GM12878 (cell line): Measurements from ENCODE around the gene SLC25A26. TPM values are rescaled to one million over a fixed set of nuclear protein-coding genes. Genes with fewer than 3 reads are reported as not detected.

Experiments
- ATF7 ChIP-seq: fragments of 450-650 bp; IDR thresholded peaks from 2 replicates; pipeline ENCODE4 v1.6.1; 2016; ENCODE audit warnings: low read depth, mild to moderate bottlenecking
- BHLHE40 ChIP-seq, 2 experiments: fragments of 450-650 bp in 1 of 2; IDR thresholded peaks; 2 replicates each; pipeline ENCODE4 v1.6.1; 2011 to 2017; ENCODE audit warnings: low read depth in 2 of 2, borderline replicate concordance in 1 of 2, improper control_type of control experiment in 1 of 2, low read length in 1 of 2, mild to moderate bottlenecking in 1 of 2
- BRCA1 ChIP-seq: IDR thresholded peaks from 2 replicates; pipeline ENCODE4 v1.6.1; 2011; ENCODE audit warnings: low read depth, low read length, improper control_type of control experiment
- FOXM1 ChIP-seq: IDR thresholded peaks from 2 replicates; pipeline ENCODE4 v1.6.1; 2012; ENCODE audit warnings: low read depth, mild to moderate bottlenecking, inconsistent platforms, low read length, moderate library complexity
- HDAC6 ChIP-seq: fragments of 200-600 bp; sonication (generic); IDR thresholded peaks from one replicate; pipeline ENCODE4 v1.8.0; 2017; ENCODE audit warnings: antibody characterized with exemption; ENCODE audit not compliant: unreplicated experiment
- IKZF2 ChIP-seq, 2 experiments: fragments of 450-650 bp; IDR thresholded peaks; 2 replicates each; pipeline ENCODE4 v1.6.1; 2017; ENCODE audit warnings: mild to moderate bottlenecking in 2 of 2, moderate library complexity in 2 of 2
- KAT2A ChIP-seq: conservative IDR thresholded peaks from 2 replicates; pipeline ENCODE4 v1.6.1; 2011; ENCODE audit warnings: low read depth, low read length; ENCODE audit not compliant: control insufficient read depth
- LARP7 ChIP-seq: fragments of 450-650 bp; IDR thresholded peaks from 2 replicates; pipeline ENCODE4 v1.6.1; 2017; ENCODE audit warnings: mild to moderate bottlenecking
- MEF2B ChIP-seq: fragments of 450-650 bp; IDR thresholded peaks from 2 replicates; pipeline ENCODE4 v1.6.1; 2018; ENCODE audit warnings: mild to moderate bottlenecking, moderate library complexity; ENCODE audit not compliant: partially characterized antibody, poor library complexity, severe bottlenecking
- NFXL1 ChIP-seq: fragments of 450-650 bp; IDR thresholded peaks from 2 replicates; pipeline ENCODE4 v1.6.1; 2017; ENCODE audit warnings: antibody characterized with exemption, mild to moderate bottlenecking, borderline replicate concordance
- SRF ChIP-seq, 2 experiments: IDR thresholded peaks; 2 replicates each; pipeline ENCODE4 v1.6.1; 2011; ENCODE audit warnings: low read depth in 2 of 2, low read length in 2 of 2, mild to moderate bottlenecking in 1 of 2, moderate library complexity in 1 of 2
- TCF7 ChIP-seq: IDR thresholded peaks from 2 replicates; pipeline ENCODE4 v1.6.1; 2014; ENCODE audit warnings: antibody characterized with exemption, borderline replicate concordance
- polyA plus RNA-seq, 11 experiments: library from polyadenylated mRNA; depleted of rRNA in 4 of 11; unstranded in 6 of 11; stranded (reverse) in 5 of 11; fragments of >200 nt; fragmentation: Nextera tagmentation in 4 of 11; fragmentation: Illumina TruSeq in 1 of 11; extraction: Ambion mirVana in 4 of 11; extraction: Trizol in 1 of 11; gene quantifications; 1 replicate in 1 of 11; 2 replicates in 10 of 11; pipeline versions ENCODE4 v1.2.1 to v1.2.3, GENCODE V29; 2011 to 2016; ENCODE audit warnings: inconsistent platforms in 2 of 11, missing spikeins in 2 of 11, low read depth in 1 of 11
- total RNA-seq, 4 experiments: library from RNA; depleted of rRNA in 3 of 4; stranded (reverse); fragments of >200 nt in 3 of 4; fragmentation: Illumina TruSeq in 1 of 4; extraction: Trizol in 1 of 4; gene quantifications; 2 replicates each; pipeline versions ENCODE4 v1.2.1 to v1.2.3, GENCODE V29; 2013 to 2021
- TF ChIP-seq, protein P1 (sequence below): fragments of 450-650 bp; IDR thresholded peaks from 2 replicates; pipeline ENCODE4 v1.6.1; 2017; ENCODE audit warnings: mild to moderate bottlenecking
- TF ChIP-seq, protein P2 (sequence below): fragments of 450-650 bp; IDR thresholded peaks from 2 replicates; pipeline ENCODE4 v1.6.1; 2016; ENCODE audit warnings: mild to moderate bottlenecking
- TF ChIP-seq, protein P3 (sequence below): fragments of 450-650 bp; IDR thresholded peaks from 2 replicates; pipeline ENCODE4 v1.6.1; 2017; ENCODE audit warnings: low read depth, mild to moderate bottlenecking, moderate library complexity
- TF ChIP-seq, protein P4 (sequence below): fragments of 450-650 bp; IDR thresholded peaks from 2 replicates; pipeline ENCODE4 v1.6.1; 2014; ENCODE audit warnings: mild to moderate bottlenecking
- TF ChIP-seq, protein P5 (sequence below): fragments of 450-650 bp; IDR thresholded peaks from 2 replicates; pipeline ENCODE4 v1.6.1; 2016; ENCODE audit warnings: mild to moderate bottlenecking, moderate library complexity, borderline replicate concordance
- TF ChIP-seq, protein P6 (sequence below): fragments of 450-650 bp; IDR thresholded peaks from 2 replicates; pipeline ENCODE4 v1.6.1; 2016; ENCODE audit warnings: mild to moderate bottlenecking

The SLC25A26 gene
- total and polyA plus RNA-seq, 10 of the 15 experiments (the other 5 are each of a cell fraction or from before 2014, with no cell fraction given): 14.6 to 49.7 (median 24.9) TPM

DNA sequence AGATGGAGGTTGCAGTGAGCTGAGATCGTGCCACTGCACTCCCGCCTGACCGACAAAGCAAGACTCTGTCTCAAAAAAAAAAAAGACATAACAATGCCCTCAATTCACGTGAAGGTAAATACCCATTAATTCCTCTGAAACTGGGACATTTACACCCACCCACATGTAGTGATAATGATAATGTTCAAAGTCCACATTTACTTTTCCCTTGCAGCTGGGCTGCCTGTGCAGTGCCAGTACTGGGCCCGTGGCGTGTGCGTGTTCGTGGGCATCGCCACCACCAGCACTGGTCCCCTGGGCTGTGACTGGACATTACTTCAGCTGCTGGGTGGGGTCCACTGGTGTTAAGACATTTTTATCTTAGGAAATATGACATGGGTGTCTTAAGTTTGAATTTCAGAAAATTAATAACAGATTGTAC is 123.6 kb downstream of the SLC25A26 start (continued):
- TF ChIP-seq, protein P1, sequence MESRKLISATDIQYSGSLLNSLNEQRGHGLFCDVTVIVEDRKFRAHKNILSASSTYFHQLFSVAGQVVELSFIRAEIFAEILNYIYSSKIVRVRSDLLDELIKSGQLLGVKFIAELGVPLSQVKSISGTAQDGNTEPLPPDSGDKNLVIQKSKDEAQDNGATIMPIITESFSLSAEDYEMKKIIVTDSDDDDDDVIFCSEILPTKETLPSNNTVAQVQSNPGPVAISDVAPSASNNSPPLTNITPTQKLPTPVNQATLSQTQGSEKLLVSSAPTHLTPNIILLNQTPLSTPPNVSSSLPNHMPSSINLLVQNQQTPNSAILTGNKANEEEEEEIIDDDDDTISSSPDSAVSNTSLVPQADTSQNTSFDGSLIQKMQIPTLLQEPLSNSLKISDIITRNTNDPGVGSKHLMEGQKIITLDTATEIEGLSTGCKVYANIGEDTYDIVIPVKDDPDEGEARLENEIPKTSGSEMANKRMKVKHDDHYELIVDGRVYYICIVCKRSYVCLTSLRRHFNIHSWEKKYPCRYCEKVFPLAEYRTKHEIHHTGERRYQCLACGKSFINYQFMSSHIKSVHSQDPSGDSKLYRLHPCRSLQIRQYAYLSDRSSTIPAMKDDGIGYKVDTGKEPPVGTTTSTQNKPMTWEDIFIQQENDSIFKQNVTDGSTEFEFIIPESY: peak; percentile 88
- TF ChIP-seq, protein P2, sequence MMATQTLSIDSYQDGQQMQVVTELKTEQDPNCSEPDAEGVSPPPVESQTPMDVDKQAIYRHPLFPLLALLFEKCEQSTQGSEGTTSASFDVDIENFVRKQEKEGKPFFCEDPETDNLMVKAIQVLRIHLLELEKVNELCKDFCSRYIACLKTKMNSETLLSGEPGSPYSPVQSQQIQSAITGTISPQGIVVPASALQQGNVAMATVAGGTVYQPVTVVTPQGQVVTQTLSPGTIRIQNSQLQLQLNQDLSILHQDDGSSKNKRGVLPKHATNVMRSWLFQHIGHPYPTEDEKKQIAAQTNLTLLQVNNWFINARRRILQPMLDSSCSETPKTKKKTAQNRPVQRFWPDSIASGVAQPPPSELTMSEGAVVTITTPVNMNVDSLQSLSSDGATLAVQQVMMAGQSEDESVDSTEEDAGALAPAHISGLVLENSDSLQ: no peak
- TF ChIP-seq, protein P3, sequence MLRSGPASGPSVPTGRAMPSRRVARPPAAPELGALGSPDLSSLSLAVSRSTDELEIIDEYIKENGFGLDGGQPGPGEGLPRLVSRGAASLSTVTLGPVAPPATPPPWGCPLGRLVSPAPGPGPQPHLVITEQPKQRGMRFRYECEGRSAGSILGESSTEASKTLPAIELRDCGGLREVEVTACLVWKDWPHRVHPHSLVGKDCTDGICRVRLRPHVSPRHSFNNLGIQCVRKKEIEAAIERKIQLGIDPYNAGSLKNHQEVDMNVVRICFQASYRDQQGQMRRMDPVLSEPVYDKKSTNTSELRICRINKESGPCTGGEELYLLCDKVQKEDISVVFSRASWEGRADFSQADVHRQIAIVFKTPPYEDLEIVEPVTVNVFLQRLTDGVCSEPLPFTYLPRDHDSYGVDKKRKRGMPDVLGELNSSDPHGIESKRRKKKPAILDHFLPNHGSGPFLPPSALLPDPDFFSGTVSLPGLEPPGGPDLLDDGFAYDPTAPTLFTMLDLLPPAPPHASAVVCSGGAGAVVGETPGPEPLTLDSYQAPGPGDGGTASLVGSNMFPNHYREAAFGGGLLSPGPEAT: 0 out of 2 replicates have a peak, but pooled peaks have one; percentile 15
- no peak for TF ChIP-seq HDAC6
- TF ChIP-seq IKZF2 (IDR thresholded peaks at IDR 0.05): peak in 1 of 2 experiments; percentile 19; a peak in 1 of 4 replicates
- TF ChIP-seq LARP7: no peak
- TF ChIP-seq KAT2A: no peak
- TF ChIP-seq TCF7: no peak
- TF ChIP-seq, protein P4, sequence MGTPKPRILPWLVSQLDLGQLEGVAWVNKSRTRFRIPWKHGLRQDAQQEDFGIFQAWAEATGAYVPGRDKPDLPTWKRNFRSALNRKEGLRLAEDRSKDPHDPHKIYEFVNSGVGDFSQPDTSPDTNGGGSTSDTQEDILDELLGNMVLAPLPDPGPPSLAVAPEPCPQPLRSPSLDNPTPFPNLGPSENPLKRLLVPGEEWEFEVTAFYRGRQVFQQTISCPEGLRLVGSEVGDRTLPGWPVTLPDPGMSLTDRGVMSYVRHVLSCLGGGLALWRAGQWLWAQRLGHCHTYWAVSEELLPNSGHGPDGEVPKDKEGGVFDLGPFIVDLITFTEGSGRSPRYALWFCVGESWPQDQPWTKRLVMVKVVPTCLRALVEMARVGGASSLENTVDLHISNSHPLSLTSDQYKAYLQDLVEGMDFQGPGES: no peak
- TF ChIP-seq BRCA1: no peak
- TF ChIP-seq, protein P5, sequence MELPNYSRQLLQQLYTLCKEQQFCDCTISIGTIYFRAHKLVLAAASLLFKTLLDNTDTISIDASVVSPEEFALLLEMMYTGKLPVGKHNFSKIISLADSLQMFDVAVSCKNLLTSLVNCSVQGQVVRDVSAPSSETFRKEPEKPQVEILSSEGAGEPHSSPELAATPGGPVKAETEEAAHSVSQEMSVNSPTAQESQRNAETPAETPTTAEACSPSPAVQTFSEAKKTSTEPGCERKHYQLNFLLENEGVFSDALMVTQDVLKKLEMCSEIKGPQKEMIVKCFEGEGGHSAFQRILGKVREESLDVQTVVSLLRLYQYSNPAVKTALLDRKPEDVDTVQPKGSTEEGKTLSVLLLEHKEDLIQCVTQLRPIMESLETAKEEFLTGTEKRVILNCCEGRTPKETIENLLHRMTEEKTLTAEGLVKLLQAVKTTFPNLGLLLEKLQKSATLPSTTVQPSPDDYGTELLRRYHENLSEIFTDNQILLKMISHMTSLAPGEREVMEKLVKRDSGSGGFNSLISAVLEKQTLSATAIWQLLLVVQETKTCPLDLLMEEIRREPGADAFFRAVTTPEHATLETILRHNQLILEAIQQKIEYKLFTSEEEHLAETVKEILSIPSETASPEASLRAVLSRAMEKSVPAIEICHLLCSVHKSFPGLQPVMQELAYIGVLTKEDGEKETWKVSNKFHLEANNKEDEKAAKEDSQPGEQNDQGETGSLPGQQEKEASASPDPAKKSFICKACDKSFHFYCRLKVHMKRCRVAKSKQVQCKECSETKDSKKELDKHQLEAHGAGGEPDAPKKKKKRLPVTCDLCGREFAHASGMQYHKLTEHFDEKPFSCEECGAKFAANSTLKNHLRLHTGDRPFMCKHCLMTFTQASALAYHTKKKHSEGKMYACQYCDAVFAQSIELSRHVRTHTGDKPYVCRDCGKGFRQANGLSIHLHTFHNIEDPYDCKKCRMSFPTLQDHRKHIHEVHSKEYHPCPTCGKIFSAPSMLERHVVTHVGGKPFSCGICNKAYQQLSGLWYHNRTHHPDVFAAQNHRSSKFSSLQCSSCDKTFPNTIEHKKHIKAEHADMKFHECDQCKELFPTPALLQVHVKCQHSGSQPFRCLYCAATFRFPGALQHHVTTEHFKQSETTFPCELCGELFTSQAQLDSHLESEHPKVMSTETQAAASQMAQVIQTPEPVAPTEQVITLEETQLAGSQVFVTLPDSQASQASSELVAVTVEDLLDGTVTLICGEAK: no peak
- no peak for TF ChIP-seq NFXL1
- no peak for TF ChIP-seq FOXM1
- no peak for TF ChIP-seq SRF (IDR thresholded peaks at IDR 0.05; ENCODE audit: low read depth in 2 of 2, low read length in 2 of 2)
- peak; percentile 26; the same call in 1 of the 2 replicates for TF ChIP-seq ATF7
- TF ChIP-seq BHLHE40 (IDR thresholded peaks at IDR 0.05; ENCODE audit: borderline replicate concordance in 1 of 2, low read depth in 2 of 2, low read length in 1 of 2): peak in 1 of 2 experiments; percentile 76; a peak in 2 of 4 replicates
- TF ChIP-seq MEF2B: peak; percentile 42
- TF ChIP-seq, protein P6, sequence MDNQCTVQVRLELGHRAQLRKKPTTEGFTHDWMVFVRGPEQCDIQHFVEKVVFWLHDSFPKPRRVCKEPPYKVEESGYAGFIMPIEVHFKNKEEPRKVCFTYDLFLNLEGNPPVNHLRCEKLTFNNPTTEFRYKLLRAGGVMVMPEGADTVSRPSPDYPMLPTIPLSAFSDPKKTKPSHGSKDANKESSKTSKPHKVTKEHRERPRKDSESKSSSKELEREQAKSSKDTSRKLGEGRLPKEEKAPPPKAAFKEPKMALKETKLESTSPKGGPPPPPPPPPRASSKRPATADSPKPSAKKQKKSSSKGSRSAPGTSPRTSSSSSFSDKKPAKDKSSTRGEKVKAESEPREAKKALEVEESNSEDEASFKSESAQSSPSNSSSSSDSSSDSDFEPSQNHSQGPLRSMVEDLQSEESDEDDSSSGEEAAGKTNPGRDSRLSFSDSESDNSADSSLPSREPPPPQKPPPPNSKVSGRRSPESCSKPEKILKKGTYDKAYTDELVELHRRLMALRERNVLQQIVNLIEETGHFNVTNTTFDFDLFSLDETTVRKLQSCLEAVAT: peak; percentile 82; the same call in 1 of the 2 replicates
